CD4-positive, alpha-beta T cell treated with Interleukin-2 at 100 ng/mL for 4 hours (primary cell): Measurements from ENCODE around the gene THBS3.
"Not testable (repeated sequence)": the region's sequence is repeated elsewhere in the genome, so short reads cannot be mapped to it uniquely, and the experiment has no call there.

Experiments used
- DNase-seq: peaks from one replicate; pipeline ENCODE4 v3.0.0-alpha.2; 2020; ENCODE audit warnings: low spot score

THBS3 gene

GRCh38 chr1:155206891-155207805 lies 549 bp downstream of the THBS3 start:
- peak; percentile 95 for DNase-seq

- DNase-seq = no peak
Measured at GRCh38 chr1:155205969-155206593, 1.6 kb downstream of the THBS3 start.

DNA sequence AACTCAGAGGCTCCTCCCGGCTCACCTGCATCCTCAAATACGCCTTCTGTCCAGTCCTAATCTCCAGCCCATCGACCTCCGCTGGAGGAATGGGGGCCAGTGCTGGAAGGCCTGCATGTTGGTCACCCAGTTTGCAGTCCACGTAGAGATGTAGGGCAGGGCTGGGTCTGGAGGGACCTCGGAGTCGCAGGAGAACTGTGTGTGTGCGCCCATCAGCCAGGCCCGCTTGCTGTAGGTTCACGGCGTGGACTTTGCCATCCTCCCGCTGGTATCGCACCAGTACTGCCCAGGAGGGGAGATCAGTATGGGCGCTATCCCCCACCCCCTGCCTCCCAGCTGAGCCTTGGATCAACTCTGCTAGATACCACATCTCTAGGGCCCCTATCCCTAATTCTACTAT lies 2.7 kb downstream of the THBS3 start:
- DNase-seq = no peak

- no peak for DNase-seq
Measured at GRCh38 chr1:155202731-155203515, 4.8 kb downstream of the THBS3 start.

- DNase-seq = no peak
Measured at GRCh38 chr1:155202198-155202597, 5.5 kb downstream of the THBS3 start.

- no peak for DNase-seq
Measured at GRCh38 chr1:155200920-155201319, 6.8 kb downstream of the THBS3 start.

- DNase-seq = no peak
Measured at GRCh38 chr1:155199792-155200191, 7.9 kb downstream of the THBS3 start.

GRCh38 chr1:155198547-155198906 lies 9.2 kb downstream of the THBS3 start:
- no peak for DNase-seq

DNA sequence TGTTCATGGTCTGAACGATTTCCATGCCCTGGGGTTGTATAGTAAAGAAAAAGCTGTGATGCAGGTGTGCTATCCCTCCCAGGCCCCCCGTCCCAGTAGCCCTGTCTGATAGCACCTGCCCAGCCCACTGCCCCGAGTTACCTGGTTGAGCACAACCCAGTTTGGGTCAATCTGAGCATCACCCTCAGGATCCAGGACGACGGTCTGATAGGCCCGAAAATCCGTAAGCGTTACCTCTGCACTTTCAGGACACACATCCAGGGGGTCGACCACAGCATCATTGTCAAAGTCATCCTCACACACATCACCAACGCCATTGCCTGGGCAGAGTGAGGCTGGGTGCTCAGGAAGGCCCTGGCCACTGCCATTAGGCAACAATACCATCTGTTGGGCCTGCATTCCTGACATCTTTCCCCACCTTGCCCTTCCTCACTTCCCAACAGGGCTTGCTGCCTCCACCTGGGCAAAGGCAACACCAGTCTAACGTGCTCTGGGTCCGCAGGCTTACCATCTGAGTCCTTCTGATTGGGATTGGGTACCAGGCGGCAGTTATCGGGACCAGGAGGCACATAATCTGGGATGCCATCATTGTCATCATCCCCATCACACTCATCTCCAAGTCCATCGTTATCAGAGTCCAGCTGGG lies 9.7 kb downstream of the THBS3 start:
- DNase-seq = no peak

GRCh38 chr1:155196893-155197638 lies 10.6 kb downstream of the THBS3 start:
- DNase-seq = no peak

GRCh38 chr1:155196103-155196892 lies 11.4 kb downstream of the THBS3 start:
- no peak for DNase-seq

DNA sequence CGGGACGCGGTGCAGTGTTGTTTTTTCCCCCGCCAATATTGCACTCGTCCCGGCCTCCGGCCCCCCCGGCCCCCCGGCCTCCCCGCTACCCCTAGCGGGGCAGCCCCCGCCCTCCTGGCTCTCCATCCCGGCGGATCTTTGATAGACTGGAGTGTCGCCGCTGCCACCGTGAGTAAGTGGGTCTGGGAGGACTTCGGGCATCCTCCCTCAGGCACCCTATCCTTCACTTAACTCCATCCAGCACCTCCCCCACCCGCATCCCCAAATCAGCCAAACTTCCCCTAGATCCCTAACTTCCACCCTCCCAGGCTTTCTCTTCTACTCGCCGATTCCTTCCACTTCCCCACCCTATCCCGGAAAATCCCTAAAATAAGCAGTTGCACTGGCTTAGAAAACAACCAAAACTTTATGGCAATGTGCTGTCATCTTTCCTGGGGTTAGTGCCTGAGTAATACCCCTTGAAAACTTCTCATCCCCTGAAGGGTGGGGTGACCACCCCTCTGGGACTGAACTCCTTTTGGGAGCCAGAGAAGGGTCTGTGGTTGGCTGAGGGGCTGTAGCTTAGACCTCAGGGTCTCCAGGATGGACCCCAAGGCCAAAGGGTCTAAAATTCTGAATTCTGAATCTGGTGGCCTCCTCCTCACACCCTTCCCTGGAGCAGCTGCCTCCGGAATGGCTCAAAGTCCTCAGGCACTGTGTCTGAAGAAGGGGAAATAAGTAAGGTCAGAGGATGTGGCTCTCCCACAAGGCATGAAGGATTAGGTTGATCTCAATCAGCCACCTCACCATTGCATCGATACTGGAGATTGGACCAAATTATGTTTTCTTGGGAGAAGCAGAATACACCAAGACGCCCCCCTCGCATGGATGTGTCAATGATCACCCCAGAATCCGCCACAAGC lies 12.2 kb downstream of the THBS3 start:
- no peak for DNase-seq

GRCh38 chr1:155193991-155194240 lies 13.8 kb downstream of the THBS3 start:
- not testable (repeated sequence) for DNase-seq

DNA sequence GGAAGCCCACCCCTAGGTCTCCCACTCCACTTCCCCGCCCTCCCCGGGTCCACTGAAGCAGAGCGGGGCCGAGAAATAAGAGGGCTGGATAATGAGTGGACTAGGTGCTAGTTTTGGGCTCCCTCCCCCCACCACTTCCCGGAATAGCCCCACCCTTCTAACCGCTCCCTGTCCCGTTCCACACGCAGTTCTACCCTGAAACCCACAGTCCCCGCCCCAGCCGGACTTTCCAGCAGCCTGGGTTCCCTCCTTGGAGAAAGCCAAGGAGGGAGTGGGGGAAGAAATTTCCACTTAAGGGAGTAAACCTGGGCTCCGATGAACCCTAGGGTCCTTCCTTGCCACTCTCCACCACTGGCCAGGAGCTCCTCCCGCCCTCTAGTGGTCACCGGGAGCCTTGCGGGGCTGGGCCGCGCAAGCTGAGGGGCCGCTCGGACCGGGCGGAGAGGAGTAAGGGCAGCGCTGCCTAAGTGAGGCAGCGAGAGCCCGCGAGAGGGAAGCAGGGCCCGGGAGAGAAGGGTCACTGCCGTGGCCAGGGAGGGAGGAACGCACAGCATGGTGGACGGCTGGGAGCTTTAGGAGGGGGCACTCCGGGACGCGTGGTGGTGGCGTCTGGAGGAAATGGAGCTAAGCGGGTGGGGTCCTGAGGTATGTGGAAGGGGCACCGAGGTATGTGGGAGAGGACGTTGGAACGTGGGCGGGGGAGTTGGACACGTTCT lies 14.3 kb downstream of the THBS3 start:
- peak; percentile 78 for DNase-seq

- peak; percentile 53 for DNase-seq
Measured at GRCh38 chr1:155192346-155193274, 15.1 kb downstream of the THBS3 start.

- no peak for DNase-seq
Measured at GRCh38 chr1:155191904-155192303, 15.8 kb downstream of the THBS3 start.

- not testable (repeated sequence) for DNase-seq
Measured at GRCh38 chr1:155189926-155190325, 17.8 kb downstream of the THBS3 start.

DNA sequence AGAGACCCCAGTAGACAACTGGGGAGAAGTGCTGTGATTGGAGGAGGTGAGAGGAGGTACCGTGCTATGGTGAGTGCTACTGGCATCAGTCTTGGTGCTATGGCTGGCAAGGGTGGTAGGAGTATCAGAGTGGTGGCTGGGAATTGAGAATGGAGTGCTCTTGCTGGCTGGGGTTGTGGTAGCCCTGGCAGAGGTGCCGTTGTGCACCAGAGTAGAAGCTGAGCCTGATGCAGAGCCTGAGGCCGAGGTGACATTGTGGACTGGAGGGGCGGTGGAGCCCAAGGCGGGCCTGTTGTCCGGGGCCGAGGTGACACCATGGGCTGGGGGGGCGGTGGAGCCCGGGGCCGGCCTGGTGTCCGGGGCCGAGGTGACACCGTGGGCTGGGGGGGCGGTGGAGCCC lies 19.4 kb downstream of the THBS3 start:
- DNase-seq = no peak
